ENCODE data around the gene PACS1.
A peak's percentile ranks its signal among the peaks of the same experiment; 100 is the strongest.

Gene PACS1

DNA sequence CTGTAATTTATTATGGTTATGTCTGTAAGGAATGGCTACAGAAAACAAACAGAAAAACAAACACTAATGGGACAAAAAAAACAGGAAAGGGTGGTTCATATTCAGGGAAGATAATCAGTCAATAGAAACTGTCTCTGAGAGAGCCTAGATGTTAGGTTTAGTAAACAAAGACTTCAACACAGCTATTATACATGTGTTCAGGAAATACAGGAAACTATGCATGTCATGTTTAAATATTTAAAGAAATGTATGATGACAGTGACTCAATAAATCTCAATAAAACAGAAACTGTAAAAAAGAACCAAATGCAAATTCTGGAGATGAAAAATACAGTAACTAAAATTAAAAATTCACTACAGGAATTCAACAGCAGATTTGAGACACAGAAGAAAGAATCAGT is 76.0 kb downstream of the PACS1 start:
- no peak for DNase-seq

DNA sequence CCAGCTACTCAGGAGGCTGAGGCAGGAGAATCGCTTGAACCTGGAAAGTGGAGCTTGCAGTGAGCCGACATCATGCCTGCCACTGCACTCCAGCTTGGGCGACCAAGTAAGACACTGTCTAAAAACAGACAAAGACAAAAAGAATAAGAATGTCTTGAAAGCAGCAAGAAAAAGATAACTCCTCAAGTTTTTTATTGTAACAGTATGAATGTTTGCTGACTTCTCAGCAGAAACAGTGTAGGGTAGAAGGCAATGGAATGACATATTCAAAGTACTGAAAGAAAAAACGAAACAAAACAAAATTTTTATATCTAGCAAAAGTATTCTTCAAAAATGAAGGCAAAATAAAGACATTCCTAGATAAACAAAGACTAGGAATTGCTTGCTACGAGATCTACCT is 76.9 kb downstream of the PACS1 start:
- no peak for DNase-seq

DNA sequence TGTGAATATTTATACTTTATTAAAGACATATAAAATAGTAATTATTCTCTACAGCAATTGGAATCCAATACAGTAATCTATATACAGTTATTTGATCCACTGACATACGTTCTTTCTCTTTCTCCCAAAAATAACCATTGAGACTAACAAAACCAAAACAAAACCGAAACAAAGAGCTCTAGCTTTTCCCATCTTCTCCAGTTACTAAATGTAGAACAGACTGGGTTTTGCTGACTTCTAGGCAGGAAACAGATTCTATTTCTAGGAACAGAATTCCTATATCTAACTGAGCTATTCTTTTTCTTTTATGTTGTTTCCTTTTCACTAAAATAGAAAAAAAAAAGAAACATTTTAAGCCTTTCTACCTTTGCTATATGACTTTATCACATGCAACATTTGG is 80.1 kb downstream of the PACS1 start:
- no peak for DNase-seq

DNA sequence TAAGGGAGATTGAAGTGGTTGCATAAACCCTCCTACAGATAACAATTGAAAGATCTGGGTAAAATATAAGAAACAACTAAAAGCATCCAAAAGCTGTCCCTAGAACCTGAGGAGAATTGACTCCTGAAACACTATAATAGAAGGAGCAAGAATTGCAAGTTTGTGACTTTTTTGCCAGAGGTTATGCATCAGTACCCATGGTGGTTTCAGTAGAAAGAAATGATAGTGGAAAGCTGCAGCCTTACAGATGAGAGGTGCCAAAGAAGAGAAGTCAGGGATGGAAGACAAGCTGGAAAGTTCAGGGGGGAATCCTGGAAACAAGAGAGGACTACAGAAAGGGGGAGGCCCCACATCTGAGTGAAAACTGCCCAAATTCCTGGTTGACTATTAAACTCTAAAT is 80.7 kb downstream of the PACS1 start:
- DNase-seq: no peak

DNA sequence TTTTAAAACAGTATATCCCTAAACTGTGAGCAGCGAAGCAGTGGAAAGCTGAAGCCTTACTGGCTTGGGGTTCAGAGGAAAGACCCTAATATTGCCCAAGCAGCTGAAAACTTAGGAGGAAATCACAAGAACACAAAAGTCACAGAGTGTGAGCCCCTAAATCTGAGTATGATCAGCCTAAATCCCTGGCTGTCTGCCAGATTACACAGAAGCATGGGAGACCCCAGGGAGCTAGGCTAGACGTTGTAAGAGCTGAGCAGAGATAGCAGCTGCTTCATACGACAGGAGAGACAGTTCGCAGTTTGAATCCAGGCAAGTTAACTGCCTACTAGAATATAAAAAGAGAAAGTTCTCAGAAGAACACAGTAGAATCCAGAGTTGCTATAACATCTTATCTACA is 81.2 kb downstream of the PACS1 start:
- DNase-seq: no peak

DNA sequence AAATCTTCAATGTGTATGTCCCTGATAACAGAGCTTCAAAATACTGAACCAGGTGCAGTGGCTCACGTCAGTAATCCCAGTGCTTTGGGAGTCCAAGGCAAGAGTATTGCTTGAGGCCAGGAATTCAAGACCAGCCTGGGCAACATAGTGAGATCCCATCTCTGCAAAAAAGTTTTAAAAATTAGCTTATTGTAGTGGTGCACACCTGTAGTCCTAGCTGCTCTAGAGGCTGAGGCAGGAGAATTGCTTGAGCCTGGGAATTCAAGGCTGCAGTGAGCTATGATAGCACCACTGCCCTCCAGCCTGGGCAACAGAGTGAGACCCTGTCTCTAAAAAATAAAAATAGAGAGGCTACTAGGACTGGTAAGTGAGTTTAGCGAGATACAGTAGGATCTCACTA is 84.0 kb downstream of the PACS1 start:
- no peak for DNase-seq

DNA sequence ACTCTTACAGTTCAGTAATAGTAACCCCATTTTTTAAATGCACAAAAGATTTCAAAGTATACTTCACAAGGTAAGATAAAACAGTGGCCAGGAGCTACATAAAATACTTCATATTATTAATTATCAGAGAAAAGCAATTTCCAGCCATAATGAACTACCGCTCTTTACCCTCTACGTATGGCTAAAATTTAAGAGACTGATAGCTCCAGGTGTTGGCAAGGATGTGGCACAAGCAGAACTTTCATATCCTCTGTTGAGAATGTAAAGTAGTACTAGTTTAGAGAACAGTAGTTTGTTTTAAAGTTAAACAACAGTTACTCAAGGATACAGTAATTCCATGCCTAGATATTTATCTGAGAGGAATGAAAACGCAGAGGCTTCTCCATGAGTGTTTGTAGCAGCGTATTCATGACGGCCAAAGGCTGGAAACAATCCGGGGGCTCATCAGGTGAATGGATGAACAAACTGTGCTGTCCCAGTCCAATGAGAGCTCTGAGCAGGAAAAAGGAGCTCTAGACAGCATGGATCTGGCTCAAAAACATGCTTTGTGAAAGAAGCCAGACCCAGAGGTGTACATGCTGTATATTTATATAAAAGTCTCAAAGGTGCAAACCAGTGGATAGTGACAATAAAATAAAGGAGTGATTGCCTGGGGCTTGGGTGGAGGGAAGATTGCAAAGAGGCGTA is 85.5 kb downstream of the PACS1 start:
- DNase-seq: no peak

DNA sequence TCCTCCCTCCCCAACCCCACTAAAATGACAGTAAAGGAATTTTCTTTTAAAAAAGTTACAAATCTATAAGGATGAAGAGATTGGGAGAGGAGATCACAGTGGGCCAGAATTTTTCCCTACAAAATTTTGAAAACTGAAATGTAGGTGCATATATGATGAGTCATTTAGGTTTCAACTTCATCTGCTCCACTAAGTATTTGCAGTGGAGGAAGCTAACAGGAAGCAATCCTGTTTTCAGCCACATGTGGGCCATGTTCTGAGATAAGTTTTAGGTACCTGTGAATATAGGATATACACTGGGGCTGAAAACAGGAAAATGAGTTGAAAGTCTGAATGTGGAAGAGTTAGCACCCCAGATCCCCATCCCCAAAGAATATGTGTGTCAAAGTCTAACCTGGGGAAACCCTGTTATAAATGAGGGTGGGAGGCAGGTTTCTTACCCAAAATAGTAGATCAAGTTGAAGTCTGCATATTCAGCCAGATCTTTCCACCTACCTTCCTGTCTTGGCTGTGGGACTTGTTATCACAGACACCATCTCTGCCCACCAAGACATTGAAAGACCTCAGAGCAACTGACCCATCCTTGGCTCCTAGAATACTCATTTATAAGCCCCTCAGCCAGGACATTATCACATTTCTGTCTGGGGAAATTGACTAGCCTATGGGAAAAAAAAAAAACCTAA is 87.3 kb downstream of the PACS1 start:
- DNase-seq: no peak

DNA sequence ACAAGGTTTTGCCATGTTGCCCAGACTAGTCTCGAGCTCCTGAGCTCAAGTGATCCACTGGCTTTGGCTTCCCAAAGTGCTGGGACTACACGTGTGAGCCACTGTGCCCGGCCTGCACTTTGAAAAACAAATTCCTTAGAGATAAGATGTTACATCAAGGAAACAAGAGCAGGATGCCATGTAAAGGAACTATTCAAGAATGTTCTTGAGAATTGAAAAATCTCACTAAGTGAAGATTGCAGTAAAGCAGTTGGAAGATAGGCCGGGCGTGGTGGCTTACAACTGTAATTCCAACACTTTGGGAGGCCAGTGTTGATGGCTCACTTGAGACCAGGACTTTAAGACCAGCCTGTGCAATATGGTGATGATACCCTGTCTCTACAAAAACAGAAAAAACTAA is 88.1 kb downstream of the PACS1 start:
- no peak for DNase-seq

DNA sequence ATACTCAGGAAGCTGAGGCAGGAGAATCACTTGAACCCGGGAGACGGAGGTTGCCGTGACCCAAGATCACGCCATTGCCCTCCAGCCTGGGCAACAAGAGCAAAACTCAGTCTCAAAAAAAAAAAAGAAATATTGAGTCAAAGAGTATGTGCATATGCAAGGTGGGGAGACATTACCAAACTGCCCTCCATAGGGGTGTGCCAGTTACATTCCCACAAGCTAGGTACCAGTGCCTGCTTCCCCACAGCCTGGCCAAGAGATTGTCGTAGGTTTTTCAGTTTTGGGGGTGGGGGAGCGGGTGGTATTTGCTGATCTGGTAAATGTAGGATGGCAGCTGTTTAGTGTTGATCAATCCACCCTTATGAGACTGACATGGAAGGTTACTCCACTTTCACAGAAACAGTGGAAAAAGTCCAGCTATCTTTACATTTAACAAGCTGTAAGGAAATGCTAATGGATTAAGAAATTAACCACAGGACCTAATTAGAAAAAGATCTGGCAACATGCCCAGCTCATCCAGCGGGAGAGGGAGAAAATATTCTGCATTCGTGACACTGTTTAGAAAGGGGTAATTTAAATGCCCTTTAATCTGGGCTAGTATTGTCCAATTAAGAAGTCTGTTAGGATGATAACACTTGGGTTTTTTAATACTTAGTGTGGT is 89.4 kb downstream of the PACS1 start:
- DNase-seq: no peak

DNA sequence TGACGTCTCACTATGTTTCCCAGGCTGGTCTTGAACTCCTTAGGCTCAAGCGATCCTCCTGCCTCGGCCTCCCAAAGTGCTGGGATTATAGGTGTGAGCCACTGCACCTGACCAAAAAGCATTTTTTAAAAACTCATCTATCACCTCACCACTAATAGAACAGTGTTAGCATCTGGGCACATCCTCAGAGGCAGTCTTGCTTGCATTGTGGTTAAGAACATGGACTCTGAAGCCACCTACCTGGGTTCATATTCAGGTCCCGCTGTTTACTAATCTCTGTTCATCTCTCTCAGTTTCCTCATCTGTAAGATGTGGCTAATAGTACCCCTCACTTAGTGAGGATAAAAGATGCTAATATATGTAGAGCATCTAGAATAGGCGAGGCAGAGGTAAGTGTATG is 90.6 kb downstream of the PACS1 start:
- no peak for DNase-seq

DNA sequence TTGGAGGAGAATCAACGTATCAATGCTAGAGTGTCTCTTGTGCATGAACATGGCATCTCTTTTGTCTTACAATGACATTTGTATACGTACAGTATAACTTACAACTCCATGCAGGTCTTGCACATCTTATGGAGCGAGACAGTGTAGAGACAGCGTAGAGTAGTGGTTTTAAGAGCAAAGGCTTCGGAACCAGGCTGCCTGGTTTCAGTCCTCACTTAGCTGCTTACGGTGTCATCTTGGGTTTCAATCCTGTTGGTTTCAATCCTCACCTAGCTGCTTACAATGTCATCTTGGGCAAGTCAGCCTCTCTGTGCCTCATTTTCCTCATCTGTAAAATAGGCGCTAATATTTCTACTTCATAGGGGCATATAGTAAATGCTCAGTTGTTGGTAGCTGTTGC is 98.2 kb downstream of the PACS1 start:
- no peak for DNase-seq

DNA sequence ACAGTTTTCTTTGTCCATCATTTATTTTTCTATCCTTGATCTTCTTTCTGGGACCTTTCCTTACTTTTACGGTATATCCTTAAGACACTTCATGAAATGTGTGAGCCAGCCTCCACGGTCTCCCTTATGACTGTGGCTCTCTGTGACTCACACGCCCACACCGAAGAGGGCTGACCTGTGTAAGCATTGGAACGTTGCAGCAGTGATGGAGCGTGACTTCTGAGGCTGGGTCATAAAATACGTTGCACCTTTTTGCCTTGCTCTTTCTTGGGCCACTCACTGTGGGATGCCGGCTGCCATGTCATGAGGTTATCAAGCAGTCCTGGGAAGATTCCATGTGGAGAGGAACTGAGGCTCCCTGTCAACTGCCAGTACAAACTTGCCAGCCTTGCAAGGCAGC is 102.1 kb downstream of the PACS1 start:
- DNase-seq: no peak

DNA sequence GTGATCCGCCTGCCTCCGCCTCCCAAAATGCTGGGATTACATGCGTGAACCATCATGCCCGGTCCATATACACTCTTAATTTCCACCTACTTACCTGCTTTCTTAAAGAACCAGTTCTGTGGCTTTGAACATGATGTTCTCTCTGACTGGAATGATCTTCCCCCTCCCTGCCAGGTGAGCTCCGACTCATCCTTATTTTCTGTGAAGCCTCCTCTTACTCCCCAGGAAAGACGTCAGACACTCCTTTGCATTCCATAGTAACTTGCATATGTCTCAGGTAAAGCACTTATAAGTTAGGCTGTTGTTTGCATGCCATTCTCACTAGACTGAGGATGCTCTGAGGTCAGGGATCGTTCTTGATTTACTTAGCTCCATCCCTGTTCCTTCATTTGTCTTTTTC is 106.6 kb downstream of the PACS1 start:
- no peak for DNase-seq

DNA sequence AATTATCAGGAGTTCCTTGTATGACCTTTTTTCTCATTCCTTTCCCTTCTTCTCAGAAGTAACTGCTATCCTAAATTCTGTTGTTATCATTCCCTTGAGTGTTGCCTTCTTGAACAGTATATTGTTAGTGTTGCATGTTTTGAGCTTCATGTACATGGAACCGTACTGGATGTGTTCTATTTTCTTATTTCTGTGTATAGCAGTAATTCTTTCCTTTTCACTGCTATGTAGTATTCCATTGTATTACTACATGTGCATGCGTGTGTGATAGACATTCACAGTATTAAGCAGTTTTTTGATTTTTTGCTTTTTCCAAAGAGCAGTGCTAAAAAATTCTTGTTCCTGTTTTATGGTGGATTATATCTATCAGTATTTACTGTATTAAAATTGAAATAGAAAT is 108.1 kb downstream of the PACS1 start:
- no peak for DNase-seq

DNA sequence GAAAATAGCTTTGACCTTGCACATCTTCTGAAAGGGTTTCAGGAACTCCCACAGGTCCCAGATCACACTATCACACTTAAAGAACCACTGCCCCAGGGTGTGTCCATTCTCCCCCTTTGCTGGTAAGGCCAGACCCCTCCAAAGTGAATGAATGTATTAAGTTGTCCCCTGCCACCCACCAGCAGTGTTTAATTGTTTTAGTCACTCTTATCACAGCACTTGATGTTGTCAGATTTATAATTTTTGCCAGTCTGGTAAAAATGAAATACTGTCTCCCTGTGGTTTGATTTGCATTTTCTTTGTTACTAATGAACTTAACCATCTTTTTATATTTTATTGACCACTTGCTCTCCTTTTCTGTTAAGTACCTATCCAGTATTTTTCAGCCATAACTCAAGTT is 108.8 kb downstream of the PACS1 start:
- DNase-seq: no peak

DNA sequence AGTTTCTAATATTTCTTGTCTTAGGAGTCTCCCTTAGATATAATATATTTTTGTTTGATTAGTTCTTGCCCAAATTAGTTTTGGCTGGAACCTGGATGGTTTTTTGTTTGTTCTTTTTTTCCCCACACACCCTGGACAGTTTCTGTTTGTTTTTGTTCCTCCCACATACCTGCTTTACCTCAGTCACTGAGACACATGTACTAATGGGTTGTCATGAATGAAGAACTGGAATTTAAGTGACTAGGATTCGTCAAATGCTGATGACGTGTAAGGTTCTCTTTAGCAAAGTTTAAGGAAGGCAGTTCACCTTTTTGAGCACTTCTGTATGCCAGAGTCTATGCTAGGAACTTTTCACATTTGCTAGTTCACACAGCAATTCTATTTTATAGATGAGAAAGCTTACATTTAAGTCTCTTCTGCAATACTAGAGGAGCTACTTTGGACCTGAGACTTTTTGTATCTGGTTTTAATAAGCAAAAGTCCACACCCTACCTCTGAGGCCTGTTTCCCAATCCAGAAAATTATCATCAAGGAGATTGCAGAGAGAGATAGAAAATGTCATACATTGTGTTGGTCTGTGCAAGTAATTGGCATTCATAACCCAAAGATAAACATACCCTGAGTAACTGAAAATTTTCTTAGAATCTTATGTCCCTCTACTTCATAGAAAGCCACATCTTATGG is 111.7 kb downstream of the PACS1 start:
- no peak for DNase-seq

DNA sequence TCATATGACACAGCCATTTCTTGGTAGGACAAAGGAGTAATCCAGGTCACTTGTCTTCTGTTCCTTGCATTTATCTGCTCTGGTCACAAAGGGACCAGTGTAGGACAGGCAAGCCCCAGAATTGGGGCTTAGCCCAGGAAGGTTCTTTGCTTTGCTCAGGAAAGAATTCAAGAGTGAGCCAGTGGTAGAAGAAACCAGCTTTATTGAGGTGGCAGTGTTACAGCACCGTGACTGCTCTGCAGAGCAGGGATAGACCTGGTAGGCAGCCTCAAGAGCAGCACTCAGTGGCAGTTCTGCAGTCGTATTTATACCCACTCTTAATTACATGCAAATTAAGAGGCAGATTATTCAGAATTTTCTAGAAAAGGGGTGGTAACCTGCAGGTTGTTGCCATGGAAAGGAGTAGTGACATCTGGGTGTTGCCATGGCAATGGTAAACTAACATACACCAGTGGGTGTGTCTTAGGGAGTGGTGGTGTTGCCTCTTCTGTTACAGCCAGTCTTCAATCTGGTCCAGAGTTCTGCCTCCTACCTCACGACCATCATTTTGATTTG is 113.5 kb downstream of the PACS1 start:
- peak; percentile 64 for DNase-seq

DNA sequence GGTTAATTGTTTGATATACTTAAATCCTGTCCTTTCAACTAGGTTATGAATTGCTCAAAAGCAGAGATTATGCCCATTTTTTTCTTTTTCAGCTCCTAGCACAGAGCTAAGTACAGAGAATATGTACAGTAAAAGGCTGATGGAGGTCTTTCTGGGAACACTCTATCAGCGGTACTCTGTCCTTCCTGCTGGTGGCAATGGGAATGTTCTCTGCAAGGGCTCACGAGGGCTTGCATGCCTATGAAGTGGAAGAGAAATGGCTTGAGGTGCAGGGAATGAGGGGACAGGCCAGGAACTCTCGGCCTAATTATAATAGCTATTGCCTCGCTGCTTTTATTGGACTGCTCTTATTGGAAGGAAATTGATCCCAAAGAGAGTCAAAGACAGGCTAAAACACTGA is 114.7 kb downstream of the PACS1 start:
- DNase-seq: no peak

DNA sequence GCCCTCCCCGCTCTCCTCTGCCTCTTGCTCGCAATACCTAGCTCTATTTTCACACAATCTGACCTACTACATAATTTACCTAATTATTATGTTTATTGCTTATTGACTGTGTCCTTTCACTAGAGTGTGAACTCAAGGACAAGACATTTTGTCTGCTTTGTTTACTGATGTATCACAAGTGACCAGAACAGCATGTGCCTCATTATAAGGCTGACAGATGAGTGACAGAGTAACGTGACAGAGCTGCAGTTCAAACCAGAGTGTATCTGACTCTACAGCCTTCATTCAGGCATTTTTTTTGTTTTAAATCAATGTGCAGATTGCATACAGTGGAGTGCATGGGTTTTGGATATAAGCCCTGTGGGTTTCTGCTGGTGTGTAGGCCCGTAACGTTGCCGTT is 116.4 kb downstream of the PACS1 start:
- no peak for DNase-seq

DNA sequence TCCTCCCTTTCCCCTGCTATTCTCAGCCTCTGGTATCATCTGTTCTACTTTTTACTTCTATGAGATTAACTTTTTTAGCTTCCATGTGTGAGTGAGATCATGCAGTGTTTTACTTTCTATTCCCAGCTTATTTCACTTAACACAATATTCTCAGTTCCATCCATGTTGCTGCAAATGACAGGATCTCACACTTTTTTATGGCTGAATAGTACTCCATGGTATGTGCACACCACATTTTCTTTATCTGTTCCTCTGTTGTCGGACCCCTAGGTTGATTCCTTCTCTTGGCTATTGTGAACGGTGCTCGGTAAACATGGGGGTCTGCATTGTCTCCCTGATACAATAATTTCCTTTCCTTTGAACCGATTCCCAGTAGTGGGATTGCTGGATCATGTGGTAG is 117.4 kb downstream of the PACS1 start:
- no peak for DNase-seq

DNA sequence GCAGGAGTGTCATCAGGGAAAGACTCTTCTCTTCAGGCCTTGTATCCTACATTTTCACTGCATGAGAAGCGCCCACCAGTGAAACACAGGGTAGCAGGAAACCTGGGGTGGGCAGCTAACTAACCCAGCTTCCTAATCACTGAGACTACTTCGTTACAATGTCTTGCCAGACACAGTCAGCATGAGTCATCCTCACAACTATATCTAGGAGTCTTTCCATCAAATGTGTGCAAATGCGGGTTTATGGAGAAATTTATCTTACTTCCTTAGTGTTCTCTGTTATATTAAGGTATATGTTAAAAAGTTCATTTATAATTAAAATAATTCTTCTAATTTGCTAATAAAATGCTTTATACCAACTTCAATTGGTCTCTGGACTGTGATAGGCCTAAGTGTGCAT is 118.5 kb downstream of the PACS1 start:
- DNase-seq: no peak

DNA sequence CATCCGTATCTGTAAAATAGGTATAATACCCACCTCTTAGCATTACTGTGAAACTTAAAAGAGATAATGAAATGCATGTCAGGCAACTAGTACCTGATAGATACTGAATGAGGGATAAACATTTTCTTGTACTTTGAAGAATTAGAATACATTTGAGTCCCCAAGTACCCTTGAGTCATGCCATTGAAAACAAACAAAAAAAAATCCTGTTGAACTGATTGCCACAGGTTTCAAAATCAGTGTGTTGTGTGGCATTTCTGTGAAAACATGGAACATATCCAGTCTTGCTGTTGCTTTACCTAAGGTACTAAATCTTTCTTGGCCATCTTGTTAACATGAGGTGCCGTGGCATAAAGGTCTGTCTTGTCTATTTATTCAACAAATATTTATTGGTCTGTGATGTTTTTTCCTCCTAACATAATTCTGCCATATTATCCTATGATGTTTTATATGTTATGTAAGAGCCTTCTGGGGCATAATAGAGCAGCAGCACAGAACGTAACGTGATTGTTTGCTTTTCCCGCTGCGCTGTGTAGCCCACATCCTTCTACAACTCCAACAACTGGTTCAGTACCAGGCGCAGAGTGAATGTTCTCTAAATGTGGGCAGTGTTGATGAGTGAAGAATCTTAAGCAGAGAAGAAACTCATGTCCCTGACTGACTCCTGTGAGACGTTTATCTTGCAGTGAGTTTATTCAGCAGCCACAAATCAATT is 119.1 kb downstream of the PACS1 start:
- DNase-seq: no peak
